Smooth muscle cell (in vitro differentiated cells): ENCODE data around the gene LRIT2. TPM values are rescaled to one million over a fixed set of nuclear protein-coding genes. Genes with fewer than 3 reads are reported as not detected.

Source experiments
- DNase-seq: peaks from one replicate; lab custom pipeline; 2025; ENCODE audit not compliant: unreplicated experiment; lab: John Stamatoyannopoulos, UW
- H2AFZ ChIP-seq: fragments of 200-600 bp; sonication (generic); 2 replicates; pipeline ENCODE4 v1.6.0; 2016; ENCODE audit warnings: antibody characterized with exemption, low read depth, mild to moderate bottlenecking
- H3F3A ChIP-seq: fragments of 200-600 bp; sonication (generic); 2 replicates; pipeline ENCODE4 v1.6.0; 2017; ENCODE audit warnings: antibody characterized with exemption, low read depth
- H3K27ac ChIP-seq: fragments of 200-600 bp; sonication (generic); 2 replicates; pipeline ENCODE4 v1.5.1; 2016; ENCODE audit warnings: low read depth, mild to moderate bottlenecking
- H3K27me3 ChIP-seq: fragments of 200-600 bp; sonication (generic); 2 replicates; pipeline ENCODE4 v1.6.1; 2016; ENCODE audit warnings: low read depth, mild to moderate bottlenecking
- H3K36me3 ChIP-seq: fragments of 200-600 bp; sonication (generic); 2 replicates; pipeline ENCODE4 v1.5.1; 2016; ENCODE audit warnings: low read depth
- H3K4me1 ChIP-seq: fragments of 200-600 bp; sonication (generic); 2 replicates; pipeline ENCODE4 v1.5.1; 2016; ENCODE audit warnings: low read depth
- H3K4me2 ChIP-seq: fragments of 200-600 bp; sonication (generic); 2 replicates; pipeline ENCODE4 v1.6.0; 2016; ENCODE audit warnings: mild to moderate bottlenecking
- H3K4me3 ChIP-seq: fragments of 200-600 bp; sonication (generic); 2 replicates; pipeline ENCODE4 v1.5.1; 2016; ENCODE audit warnings: mild to moderate bottlenecking
- H3K79me2 ChIP-seq: fragments of 200-600 bp; sonication (generic); 2 replicates; pipeline ENCODE4 v1.6.0; 2016; ENCODE audit warnings: low read depth, mild to moderate bottlenecking
- H3K9ac ChIP-seq: fragments of 200-600 bp; sonication (generic); 2 replicates; pipeline ENCODE4 v1.6.0; 2016; ENCODE audit warnings: low read depth
- H3K9me3 ChIP-seq: fragments of 200-600 bp; sonication (generic); replicated peaks from 2 replicates; pipeline ENCODE4 v1.5.1; 2016; ENCODE audit warnings: low read depth
- H4K20me1 ChIP-seq: fragments of 200-600 bp; sonication (generic); 2 replicates; pipeline ENCODE4 v1.6.0; 2016; ENCODE audit warnings: low read depth
- WGBS: methylation state at CpG from one replicate; pipeline ENCODE4 v1.1.7; 2016; ENCODE audit warnings: low lambda C conversion rate; 5-methylcytosine and 5-hydroxymethylcytosine counted together
- polyA plus RNA-seq: library from polyadenylated mRNA; unstranded; fragments of >200 nt; fragmentation: Nextera tagmentation; extraction: Ambion mirVana; gene quantifications from 2 replicates; pipeline ENCODE4 v1.2.1, GENCODE V29; 2016
- total RNA-seq: library from RNA; depleted of rRNA; stranded (reverse); fragments of >200 nt; gene quantifications from 2 replicates; pipeline ENCODE4 v1.2.3, GENCODE V29; 2014
- TF ChIP-seq, protein P1 (sequence below): fragments of 200-600 bp; sonication (generic); IDR thresholded peaks from 2 replicates; pipeline ENCODE4 v1.5.1; 2017; ENCODE audit warnings: borderline replicate concordance, mild to moderate bottlenecking, antibody characterized with exemption; ENCODE audit not compliant: insufficient read depth, poor library complexity, severe bottlenecking

The LRIT2 gene
- total and polyA plus RNA-seq, 2 experiments from 2014 or later: not detected

GRCh38 chr10:84190621-84191020 lies 34.7 kb downstream of the LRIT2 start:
- 94% methylated on average over 3 of the region's 3 CpGs for WGBS
- Histone ChIP-seq H3K9me3 (no peaks in the 10 kb centered on the region), H3K36me3 (no peaks in the 10 kb centered on the region), H3F3A (no peaks in the 10 kb centered on the region), H3K4me1 (no peaks in the 10 kb centered on the region), H4K20me1 (no peaks in the 10 kb centered on the region), H3K4me3 (no peak overlapping the region), H3K27me3 (peaks cover 43% of the 10 kb centered on the region), H3K79me2 (no peaks in the 10 kb centered on the region), H2AFZ (no peak overlapping the region), H3K4me2 (no peak overlapping the region), H3K27ac (no peak overlapping the region), H3K9ac (no peak overlapping the region)
- TF ChIP-seq, protein P1, sequence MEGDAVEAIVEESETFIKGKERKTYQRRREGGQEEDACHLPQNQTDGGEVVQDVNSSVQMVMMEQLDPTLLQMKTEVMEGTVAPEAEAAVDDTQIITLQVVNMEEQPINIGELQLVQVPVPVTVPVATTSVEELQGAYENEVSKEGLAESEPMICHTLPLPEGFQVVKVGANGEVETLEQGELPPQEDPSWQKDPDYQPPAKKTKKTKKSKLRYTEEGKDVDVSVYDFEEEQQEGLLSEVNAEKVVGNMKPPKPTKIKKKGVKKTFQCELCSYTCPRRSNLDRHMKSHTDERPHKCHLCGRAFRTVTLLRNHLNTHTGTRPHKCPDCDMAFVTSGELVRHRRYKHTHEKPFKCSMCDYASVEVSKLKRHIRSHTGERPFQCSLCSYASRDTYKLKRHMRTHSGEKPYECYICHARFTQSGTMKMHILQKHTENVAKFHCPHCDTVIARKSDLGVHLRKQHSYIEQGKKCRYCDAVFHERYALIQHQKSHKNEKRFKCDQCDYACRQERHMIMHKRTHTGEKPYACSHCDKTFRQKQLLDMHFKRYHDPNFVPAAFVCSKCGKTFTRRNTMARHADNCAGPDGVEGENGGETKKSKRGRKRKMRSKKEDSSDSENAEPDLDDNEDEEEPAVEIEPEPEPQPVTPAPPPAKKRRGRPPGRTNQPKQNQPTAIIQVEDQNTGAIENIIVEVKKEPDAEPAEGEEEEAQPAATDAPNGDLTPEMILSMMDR: no peak
- DNase-seq: no peak

DNA sequence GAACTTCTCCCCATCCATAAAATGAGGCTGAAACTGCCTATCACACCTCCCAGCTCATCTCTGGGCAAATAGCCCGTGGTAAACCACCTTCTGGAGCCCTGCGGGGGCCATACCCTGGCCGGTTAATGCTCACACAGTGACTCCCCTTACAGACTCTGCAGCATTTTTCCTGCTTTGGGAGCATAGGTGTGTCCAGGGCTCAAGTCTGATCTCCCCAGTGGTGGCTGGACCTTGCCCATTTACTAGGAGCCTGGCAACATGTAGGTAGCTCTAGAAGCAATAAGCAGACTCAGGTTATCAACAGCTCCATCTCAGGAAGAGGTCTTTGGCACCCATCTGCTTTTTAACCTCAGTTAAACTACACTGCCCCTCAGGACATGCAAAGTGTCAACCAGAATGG lies 36.5 kb downstream of the LRIT2 start:
- Histone ChIP-seq H3K79me2 (no peaks in the 10 kb centered on the region), H3K9ac (no peak overlapping the region), H3K27me3 (peaks cover 25% of the 10 kb centered on the region), H3K4me1 (no peaks in the 10 kb centered on the region), H3K9me3 (no peaks in the 10 kb centered on the region), H2AFZ (no peak overlapping the region), H3K36me3 (no peaks in the 10 kb centered on the region), H4K20me1 (no peaks in the 10 kb centered on the region), H3K4me3 (no peak overlapping the region), H3F3A (no peaks in the 10 kb centered on the region), H3K27ac (no peak overlapping the region), H3K4me2 (no peak overlapping the region)
- 85% methylated on average over 3 of the region's 3 CpGs for WGBS
- DNase-seq: no peak
- TF ChIP-seq, protein P1: no peak

DNA sequence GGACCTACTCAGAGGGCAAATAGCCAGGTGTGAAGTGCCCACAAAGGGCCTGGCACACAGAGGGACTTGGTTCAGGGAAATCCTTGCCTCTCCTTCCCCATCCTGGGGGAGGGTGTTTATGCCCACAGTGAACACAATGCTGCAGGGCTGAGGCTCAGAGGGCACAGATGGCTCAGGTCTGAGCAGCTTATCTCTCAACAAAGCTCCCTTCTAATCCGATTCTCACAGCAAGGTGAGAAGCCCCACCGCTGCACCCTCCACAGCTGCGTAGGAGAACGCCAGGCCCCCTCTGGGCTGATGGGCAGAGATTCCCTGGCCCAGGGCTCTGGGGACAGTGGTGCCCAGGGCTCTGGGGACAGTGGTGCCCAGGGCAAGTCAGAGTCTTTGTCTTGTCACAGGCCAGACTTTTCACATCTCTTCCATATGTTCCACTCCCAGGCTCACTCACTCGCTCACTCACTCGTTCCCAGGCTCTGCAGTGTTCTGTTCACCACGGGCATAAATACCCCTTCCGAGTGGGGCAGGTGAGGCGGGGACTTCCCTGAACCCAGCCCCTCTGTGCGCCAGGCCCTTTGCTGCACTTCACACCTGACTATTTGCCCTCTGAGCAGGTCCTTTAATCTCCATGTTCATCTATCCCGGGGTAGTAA lies 39.7 kb downstream of the LRIT2 start:
- Histone ChIP-seq H3K9ac (no peak overlapping the region), H3K4me1 (no peaks in the 10 kb centered on the region), H3K27ac (no peak overlapping the region), H2AFZ (no peak overlapping the region), H3K79me2 (no peaks in the 10 kb centered on the region), H3K4me2 (no peak overlapping the region), H3F3A (no peaks in the 10 kb centered on the region), H3K9me3 (no peaks in the 10 kb centered on the region), H3K36me3 (no peaks in the 10 kb centered on the region), H3K27me3 (no peaks in the 10 kb centered on the region), H4K20me1 (no peaks in the 10 kb centered on the region), H3K4me3 (no peak overlapping the region)
- WGBS: 86% methylated on average over 11 of the region's 11 CpGs
- TF ChIP-seq, protein P1: no peak
- no peak for DNase-seq

- TF ChIP-seq, protein P1: no peak
- Histone ChIP-seq H3F3A (no peaks in the 10 kb centered on the region), H2AFZ (no peak overlapping the region), H3K4me2 (no peak overlapping the region), H3K27me3 (no peaks in the 10 kb centered on the region), H3K9ac (no peak overlapping the region), H3K27ac (no peak overlapping the region), H4K20me1 (no peaks in the 10 kb centered on the region), H3K79me2 (no peaks in the 10 kb centered on the region), H3K4me1 (no peaks in the 10 kb centered on the region), H3K9me3 (no peaks in the 10 kb centered on the region), H3K4me3 (no peak overlapping the region), H3K36me3 (no peaks in the 10 kb centered on the region)
- 83% methylated on average over 4 of the region's 4 CpGs for WGBS
- no peak for DNase-seq
Observed at GRCh38 chr10:84184517-84184916, 40.8 kb downstream of the LRIT2 start.
